ENCODE results near the gene TNS4.

Gene TNS4

GRCh38 chr17:40470932-40471828 is 30.2 kb downstream of the TNS4 start:
- DNase-seq, result peak; percentile 72

GRCh38 chr17:40469805-40470675 is 31.4 kb downstream of the TNS4 start:
- DNase-seq, result no peak

- no peak for DNase-seq
Observed at GRCh38 chr17:40468560-40468959, 32.9 kb downstream of the TNS4 start.

- no peak for DNase-seq
Observed at GRCh38 chr17:40467281-40467867, 34.0 kb downstream of the TNS4 start.

GRCh38 chr17:40466298-40466971 is 35.0 kb downstream of the TNS4 start:
- DNase-seq, result no peak

GRCh38 chr17:40464392-40464855 is 37.0 kb downstream of the TNS4 start:
- DNase-seq, result no peak

- DNase-seq, result no peak
Observed at GRCh38 chr17:40463122-40463550, 38.3 kb downstream of the TNS4 start.

GRCh38 chr17:40462343-40463121 is 38.9 kb downstream of the TNS4 start:
- DNase-seq, result no peak

- peak; percentile 63 for DNase-seq
Observed at GRCh38 chr17:40461732-40462342, 39.6 kb downstream of the TNS4 start.

GRCh38 chr17:40460968-40461731 is 40.3 kb downstream of the TNS4 start:
- DNase-seq, result peak; percentile 58

- DNase-seq, result no peak
Observed at GRCh38 chr17:40460604-40460967, 40.8 kb downstream of the TNS4 start.

- DNase-seq, result no peak
Observed at GRCh38 chr17:40459636-40460603, 41.5 kb downstream of the TNS4 start.

GRCh38 chr17:40458851-40459482 is 42.5 kb downstream of the TNS4 start:
- DNase-seq, result no peak

GRCh38 chr17:40457964-40458791 is 43.2 kb downstream of the TNS4 start:
- peak; percentile 96 for DNase-seq

- no peak for DNase-seq
Observed at GRCh38 chr17:40457369-40457768, 44.1 kb downstream of the TNS4 start.

GRCh38 chr17:40456396-40456951 is 44.9 kb downstream of the TNS4 start:
- no peak for DNase-seq

- no peak for DNase-seq
Observed at GRCh38 chr17:40454613-40454995, 46.8 kb downstream of the TNS4 start.

Measured in fibroblast of skin of scalp (primary cell).